Naive thymus-derived CD8-positive, alpha-beta T cell (primary cell): Measurements from ENCODE around the gene RADIL. TPM values are rescaled to one million over a fixed set of nuclear protein-coding genes. Genes with fewer than 3 reads are reported as not detected.
"Not testable (repeated sequence)": the region's sequence is repeated elsewhere in the genome, so short reads cannot be mapped to it uniquely, and the experiment has no call there.

Source experiments
- ATAC-seq, 2 donors: fragments of 150-1000 bp; cut with Tn5 transposase in 1 of 2; sonication (Bioruptor Pico), chemical (Tn5 transposase) in 1 of 2; 1 replicate in 1 of 2; 2 replicates in 1 of 2; pipeline ENCODE4 v1.10.0; 2021; ENCODE audit warnings: mild to moderate bottlenecking in 2 of 2, moderate library complexity in 2 of 2
- POLR2A ChIA-PET: fragments of 350-600 bp; sonication (Branson Sonifier 250); formaldehyde crosslinking; loops from one replicate; lab custom pipeline; 2021; ENCODE audit warnings: antibody characterized with exemption; lab: Charles Lee
- DNase-seq, 10 donors: peaks; one replicate each; pipeline versions ENCODE4 v3.0.0 to v3.0.0-alpha.2; 2020 to 2022
- H3K27ac Mint-ChIP-seq, 10 donors: one replicate each; pipeline ENCODE4 v1.8.0; 2020 to 2022; ENCODE audit warnings: mild to moderate bottlenecking in 10 of 10, mixed read lengths in 10 of 10, moderate library complexity in 4 of 10, inconsistent platforms in 1 of 10
- H3K27me3 Mint-ChIP-seq, 5 donors: one replicate each; pipeline ENCODE4 v1.8.0; 2021 to 2022; ENCODE audit warnings: mixed read lengths in 5 of 5
- H3K36me3 Mint-ChIP-seq, 3 donors: one replicate each; pipeline ENCODE4 v1.8.0; 2020 to 2022; ENCODE audit warnings: mixed read lengths in 3 of 3, mild to moderate bottlenecking in 2 of 3, inconsistent platforms in 1 of 3
- H3K4me1 Mint-ChIP-seq, 4 donors: one replicate each; pipeline ENCODE4 v1.8.0; 2021 to 2022; ENCODE audit warnings: mixed read lengths in 4 of 4
- H3K4me3 Mint-ChIP-seq, 10 donors: one replicate each; pipeline ENCODE4 v1.8.0; 2020 to 2022; ENCODE audit warnings: mild to moderate bottlenecking in 10 of 10, mixed read lengths in 10 of 10, moderate library complexity in 6 of 10, inconsistent platforms in 1 of 10
- H3K9me3 Mint-ChIP-seq, 9 donors: one replicate each; pipeline ENCODE4 v1.8.0; 2020 to 2022; ENCODE audit warnings: mixed read lengths in 9 of 9, mild to moderate bottlenecking in 3 of 9, inconsistent platforms in 1 of 9, moderate library complexity in 1 of 9
- polyA plus RNA-seq, 3 donors: library from polyadenylated mRNA; unstranded; fragments of 300-500 nt; fragmentation: Illumina TruSeq; gene quantifications; one replicate each; pipeline ENCODE4 v1.2.3, GENCODE V29; 2021
- total RNA-seq, 8 experiments: library from RNA in 2 of 8; stranded (reverse) in 2 of 8; gene quantifications; one replicate each; pipeline ENCODE4 v1.2.3 and lab custom pipeline; 2021 to 2026

RADIL gene
- total and polyA plus RNA-seq, 5 experiments from 2014 or later, result 0.02 to 0.18 (median 0.07) TPM; not detected in 2

- Mint-ChIP-seq H3K4me1 (peaks cover 2 to 11% (median 7%) of the 10 kb centered on the region in 4 donors), H3K27me3 (no peaks in the 10 kb centered on the region), H3K4me3 (no peak overlapping the region), H3K9me3 (no peaks in the 10 kb centered on the region), H3K36me3 (no peaks in the 10 kb centered on the region), H3K27ac (no peak overlapping the region)
- ATAC-seq (peak; percentile 87 to 92), DNase-seq (peak; percentile 33 to 74 (median 64))
- POLR2A ChIA-PET, result interaction anchor here (0.6 to 1.3 kb wide), 3 partner anchors 113 to 390 kb away, joined by 3 to 5 read pairs (median 3); no protein-coding TSS in a partner anchor
Observed at GRCh38 chr7:4797858-4798705, 85.4 kb downstream of the RADIL start.

- peaks cover 4 to 11% (median 9%) of the 10 kb centered on the region in 4 donors for H3K4me1 Mint-ChIP-seq
Observed at GRCh38 chr7:4796453-4796852, 87.1 kb downstream of the RADIL start.

GRCh38 chr7:4794591-4795350 is 88.7 kb downstream of the RADIL start:
- peaks cover 0 to 9% (median 0%) of the 10 kb centered on the region in 3 donors for H3K36me3 Mint-ChIP-seq
- peaks cover 5 to 11% (median 9%) of the 10 kb centered on the region in 4 donors for H3K4me1 Mint-ChIP-seq
- POLR2A ChIA-PET, result interaction anchor here (0.6 to 3.3 kb wide), 4 partner anchors 15 to 1760 kb away, joined by 3 to 13 read pairs (median 4); partner anchors contain the start of gene AP5Z1
- no peaks in the 10 kb centered on the region for H3K9me3 Mint-ChIP-seq
- peak overlapping the region in 1 of 10 donors; percentile 51 for H3K4me3 Mint-ChIP-seq
- no peak for ATAC-seq
- H3K27ac Mint-ChIP-seq, result peak overlapping the region in 1 of 10 donors; percentile 24
- no peaks in the 10 kb centered on the region for H3K27me3 Mint-ChIP-seq
- no peak for DNase-seq

More at GRCh38 chr7:4796453-4796852, 87.1 kb downstream of the RADIL start:
- Mint-ChIP-seq H3K4me3 (no peak overlapping the region), H3K27me3 (no peaks in the 10 kb centered on the region), H3K36me3 (peaks cover 0 to 2% (median 0%) of the 10 kb centered on the region in 3 donors), H3K27ac (peak overlapping the region in 1 of 10 donors; percentile 32), H3K9me3 (no peaks in the 10 kb centered on the region)
- POLR2A ChIA-PET, result interaction anchor here (3.3 kb wide), 1 partner anchor 21 kb away, joined by 13 read pairs; the partner anchor contains the start of gene AP5Z1
- DNase-seq (no peak), ATAC-seq (no peak)

GRCh38 chr7:4794171-4794570 is 89.3 kb downstream of the RADIL start:
- peaks cover 0 to 11% (median 1%) of the 10 kb centered on the region in 3 donors for H3K36me3 Mint-ChIP-seq
- not testable (repeated sequence) for H3K27me3 Mint-ChIP-seq, ATAC-seq, DNase-seq, H3K9me3 Mint-ChIP-seq
- H3K4me3 Mint-ChIP-seq, result peak overlapping the region in 3 of 10 donors; percentile 26 to 30 (median 28)
- peaks cover 5 to 11% (median 9%) of the 10 kb centered on the region in 4 donors for H3K4me1 Mint-ChIP-seq
- H3K27ac Mint-ChIP-seq, result peak overlapping the region in 3 of 10 donors; percentile 4 to 31 (median 30)
- POLR2A ChIA-PET, result interaction anchor here (0.6 to 3.6 kb wide), 3 partner anchors 19 to 1761 kb away, joined by 3 to 50 read pairs (median 13); partner anchors contain the start of gene AP5Z1

GRCh38 chr7:4793385-4793993 is 90.0 kb downstream of the RADIL start:
- H3K4me1 Mint-ChIP-seq, result peaks cover 5 to 11% (median 9%) of the 10 kb centered on the region in 4 donors
- not testable (repeated sequence) for H3K9me3 Mint-ChIP-seq, ATAC-seq, H3K27ac Mint-ChIP-seq, H3K27me3 Mint-ChIP-seq, DNase-seq
- POLR2A ChIA-PET, result interaction anchor here (0.6 to 3.6 kb wide), 2 partner anchors 16 to 18 kb away, joined by 6 to 50 read pairs; partner anchors contain the start of gene AP5Z1
- H3K36me3 Mint-ChIP-seq, result peaks cover 0 to 12% (median 3%) of the 10 kb centered on the region in 3 donors
- H3K4me3 Mint-ChIP-seq, result peak overlapping the region in 1 of 10 donors; percentile 30

- peaks cover 5 to 11% (median 9%) of the 10 kb centered on the region in 4 donors for H3K4me1 Mint-ChIP-seq
- DNase-seq (peak in 1 of 10 donors; percentile 31), ATAC-seq (peak in 1 of 2 donors; percentile 51)
- H3K36me3 Mint-ChIP-seq, result peaks cover 0 to 16% (median 3%) of the 10 kb centered on the region in 3 donors
- POLR2A ChIA-PET, result interaction anchor here (0.6 to 3.6 kb wide), 4 partner anchors 17 to 151 kb away, joined by 4 to 50 read pairs (median 6); partner anchors contain the start of gene AP5Z1
- peak overlapping the region in 7 of 10 donors; percentile 22 to 61 (median 38) for H3K4me3 Mint-ChIP-seq
- no peaks in the 10 kb centered on the region for H3K9me3 Mint-ChIP-seq
- H3K27ac Mint-ChIP-seq, result no peak overlapping the region
- no peaks in the 10 kb centered on the region for H3K27me3 Mint-ChIP-seq
Observed at GRCh38 chr7:4792537-4793126, 90.9 kb downstream of the RADIL start.

- ATAC-seq (peak; percentile 83 to 86), DNase-seq (peak; percentile 65 to 92 (median 80))
- POLR2A ChIA-PET, result interaction anchor here (0.6 to 3.6 kb wide), 3 partner anchors 17 to 150 kb away, joined by 4 to 50 read pairs (median 6); partner anchors contain the start of gene AP5Z1
- Mint-ChIP-seq H3K4me1 (peaks cover 5 to 11% (median 9%) of the 10 kb centered on the region in 4 donors), H3K27me3 (no peaks in the 10 kb centered on the region), H3K4me3 (peak overlapping the region in 8 of 10 donors; percentile 11 to 61 (median 42)), H3K36me3 (peaks cover 0 to 19% (median 3%) of the 10 kb centered on the region in 3 donors), H3K9me3 (no peaks in the 10 kb centered on the region), H3K27ac (peak overlapping the region in 7 of 10 donors; percentile 3 to 80 (median 25))
Observed at GRCh38 chr7:4791738-4792536, 91.6 kb downstream of the RADIL start.

GRCh38 chr7:4791101-4791737 is 92.3 kb downstream of the RADIL start:
- POLR2A ChIA-PET, result interaction anchor here (2.1 to 3.6 kb wide), 2 partner anchors 16 to 150 kb away, joined by 6 to 50 read pairs; partner anchors contain the start of gene AP5Z1
- no peak for ATAC-seq
- no peak for DNase-seq
- H3K27me3 Mint-ChIP-seq, result no peaks in the 10 kb centered on the region
- H3K27ac Mint-ChIP-seq, result peak overlapping the region in 8 of 10 donors; percentile 3 to 80 (median 32)
- no peaks in the 10 kb centered on the region for H3K9me3 Mint-ChIP-seq
- peaks cover 5 to 11% (median 9%) of the 10 kb centered on the region in 4 donors for H3K4me1 Mint-ChIP-seq
- H3K36me3 Mint-ChIP-seq, result peaks cover 0 to 23% (median 3%) of the 10 kb centered on the region in 3 donors
- H3K4me3 Mint-ChIP-seq, result peak overlapping the region in 5 of 10 donors; percentile 11 to 48 (median 39)

- Mint-ChIP-seq H3K4me1 (peaks cover 5 to 11% (median 9%) of the 10 kb centered on the region in 4 donors), H3K9me3 (no peaks in the 10 kb centered on the region), H3K36me3 (peaks cover 0 to 28% (median 6%) of the 10 kb centered on the region in 3 donors), H3K4me3 (no peak overlapping the region), H3K27ac (no peak overlapping the region), H3K27me3 (no peaks in the 10 kb centered on the region)
- POLR2A ChIA-PET, result interaction anchor here (0.6 to 3.6 kb wide), 3 partner anchors 15 to 149 kb away, joined by 3 to 50 read pairs (median 6); partner anchors contain the start of gene AP5Z1
- DNase-seq, result no peak
- no peak for ATAC-seq
Observed at GRCh38 chr7:4790516-4790991, 93.0 kb downstream of the RADIL start.

GRCh38 chr7:4790078-4790465 is 93.4 kb downstream of the RADIL start:
- Mint-ChIP-seq H3K9me3 (no peaks in the 10 kb centered on the region), H3K27ac (no peak overlapping the region), H3K4me1 (peaks cover 5 to 11% (median 9%) of the 10 kb centered on the region in 4 donors), H3K4me3 (no peak overlapping the region), H3K36me3 (peaks cover 0 to 29% (median 6%) of the 10 kb centered on the region in 3 donors), H3K27me3 (no peaks in the 10 kb centered on the region)
- POLR2A ChIA-PET, result interaction anchor here (0.6 kb wide), 1 partner anchor 43 kb away, joined by 3 read pairs; no protein-coding TSS in a partner anchor
- ATAC-seq (no peak), DNase-seq (no peak)
